ENCODE results near the gene LDLRAD3. TPM values are rescaled to one million over a fixed set of nuclear protein-coding genes. Genes with fewer than 3 reads are reported as not detected.
"Not testable (repeated sequence)": the region's sequence is repeated elsewhere in the genome, so short reads cannot be mapped to it uniquely, and the experiment has no call there.

Gene LDLRAD3
- total RNA-seq = 24.2 and 32.5 TPM in 2 replicates
- polyA plus RNA-seq (2012) = 15.2 TPM

- peak; percentile 90 for DNase-seq (ENCODE audit: low read depth)
Measured at GRCh38 chr11:35943713-35944502, at the start of gene LDLRAD3. Gene LDLRAD3 (plus strand): TSS chr11:35944062. CDS start chr11:35944099, 37 bp downstream.

GRCh38 chr11:35897019-35897418, 46.8 kb upstream of the LDLRAD3 start:
- no peak for DNase-seq (ENCODE audit: low read depth)

GRCh38 chr11:35902961-35903360, 40.9 kb upstream of the LDLRAD3 start:
- DNase-seq (ENCODE audit: low read depth) = no peak

GRCh38 chr11:35905646-35906276, 38.1 kb upstream of the LDLRAD3 start:
- peak; percentile 59 for DNase-seq (ENCODE audit: low read depth)

GRCh38 chr11:35906277-35906661, 37.6 kb upstream of the LDLRAD3 start:
- DNase-seq (ENCODE audit: low read depth) = no peak

GRCh38 chr11:35906681-35907080, 37.2 kb upstream of the LDLRAD3 start:
- no peak for DNase-seq (ENCODE audit: low read depth)

- DNase-seq (ENCODE audit: low read depth) = no peak
Measured at GRCh38 chr11:35907648-35908431, 36.0 kb upstream of the LDLRAD3 start.

- DNase-seq (ENCODE audit: low read depth) = not testable (repeated sequence)
Measured at GRCh38 chr11:35908432-35908771, 35.5 kb upstream of the LDLRAD3 start.

GRCh38 chr11:35909511-35910265, 34.2 kb upstream of the LDLRAD3 start:
- no peak for DNase-seq (ENCODE audit: low read depth)

GRCh38 chr11:35911013-35911412, 32.8 kb upstream of the LDLRAD3 start:
- DNase-seq (ENCODE audit: low read depth) = no peak

GRCh38 chr11:35911616-35912165, 32.2 kb upstream of the LDLRAD3 start:
- no peak for DNase-seq (ENCODE audit: low read depth)

GRCh38 chr11:35912436-35912835, 31.4 kb upstream of the LDLRAD3 start:
- peak; percentile 65 for DNase-seq (ENCODE audit: low read depth)

- peak; percentile 65 for DNase-seq (ENCODE audit: low read depth)
Measured at GRCh38 chr11:35912883-35913624, 30.8 kb upstream of the LDLRAD3 start.

GRCh38 chr11:35914816-35915215, 29.0 kb upstream of the LDLRAD3 start:
- DNase-seq (ENCODE audit: low read depth) = peak; percentile 57

GRCh38 chr11:35916270-35916669, 27.6 kb upstream of the LDLRAD3 start:
- DNase-seq (ENCODE audit: low read depth) = no peak

- DNase-seq (ENCODE audit: low read depth) = no peak
Measured at GRCh38 chr11:35917676-35918075, 26.2 kb upstream of the LDLRAD3 start.

- peak; percentile 73 for DNase-seq (ENCODE audit: low read depth)
Measured at GRCh38 chr11:35918716-35919115, 25.1 kb upstream of the LDLRAD3 start.

- peak; percentile 68 for DNase-seq (ENCODE audit: low read depth)
Measured at GRCh38 chr11:35919244-35919643, 24.6 kb upstream of the LDLRAD3 start.

GRCh38 chr11:35923452-35923851, 20.4 kb upstream of the LDLRAD3 start:
- DNase-seq (ENCODE audit: low read depth) = no peak

- DNase-seq (ENCODE audit: low read depth) = no peak
Measured at GRCh38 chr11:35924811-35925210, 19.1 kb upstream of the LDLRAD3 start.

All from myocyte (in vitro differentiated cells).